Measurements from ENCODE around the gene SUDS3. TPM values are rescaled to one million over a fixed set of nuclear protein-coding genes. Genes with fewer than 3 reads are reported as not detected.

The SUDS3 gene
- polyA plus RNA-seq, 3 donors: 8.2 to 15.6 (median 9.1) TPM

DNA sequence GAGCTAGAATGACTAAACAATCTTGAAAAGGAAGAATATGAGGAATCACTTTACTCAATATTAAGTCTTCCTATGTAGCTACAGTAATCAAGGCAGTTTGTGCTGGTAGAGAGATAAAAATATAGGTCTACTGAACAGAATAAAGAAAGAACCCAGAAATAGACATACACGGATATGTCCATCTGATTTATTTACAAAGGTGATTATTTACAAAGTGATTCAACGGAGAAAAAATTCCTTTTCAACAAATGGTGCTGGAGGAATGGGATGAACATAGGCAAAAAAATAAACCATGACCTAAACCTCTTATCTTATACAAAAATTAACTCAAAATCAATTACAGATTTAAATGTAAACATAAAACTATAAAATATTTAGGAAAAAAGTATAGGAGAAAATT is 40.2 kb upstream of the SUDS3 start:
- intact Hi-C loops (cut with micrococcal nuclease): no loop called here
- H3K36me3 Mint-ChIP-seq: peaks cover 5 to 11% of the 10 kb centered on the region in 2 donors
- no CpG with 5 or more reads among the region's 2 CpGs for WGBS (ENCODE audit: insufficient coverage)

DNA sequence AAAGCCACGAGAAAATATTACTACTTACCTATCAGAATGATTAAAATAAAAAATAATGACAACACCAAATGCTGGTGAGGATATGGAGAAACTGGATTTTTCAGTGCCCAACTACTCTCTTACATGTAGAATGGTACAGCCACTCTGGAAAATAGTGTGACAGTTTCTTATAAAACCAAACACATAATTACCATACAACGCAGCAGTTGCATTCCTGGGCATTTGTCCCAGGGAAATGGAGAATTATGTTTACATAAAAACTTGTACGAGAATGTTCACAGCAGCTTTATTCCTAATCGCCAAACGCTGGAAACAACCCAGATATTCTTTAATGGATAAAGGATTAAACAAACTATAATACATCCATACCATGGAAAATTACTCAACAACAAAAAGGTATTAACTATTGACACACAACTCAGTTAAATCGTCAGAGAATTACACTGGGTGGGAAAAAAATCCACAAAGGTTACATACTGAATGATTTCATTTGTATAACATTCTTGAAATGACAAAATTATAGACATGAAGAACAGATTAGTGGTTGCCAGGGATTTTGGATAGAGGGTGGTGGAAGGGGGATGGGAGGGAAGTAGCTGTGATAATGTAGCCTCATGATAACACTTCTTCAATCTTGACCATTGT is 39.0 kb upstream of the SUDS3 start:
- no CpG with 5 or more reads among the region's 6 CpGs for WGBS (ENCODE audit: insufficient coverage)
- H3K27ac Mint-ChIP-seq: peak overlapping the region in 3 of 7 donors; percentile 11 to 32 (median 22)

More for the DNA sequence above, 40.2 kb upstream of the SUDS3 start:
- no peak overlapping the region for H3K9ac ChIP-seq (ENCODE audit: insufficient read depth, low read length, poor library complexity, severe bottlenecking)
- H3K36me3 ChIP-seq (replicated peaks in 1 of 2; ENCODE audit: control insufficient read depth in 1 of 2, insufficient read depth in 2 of 2, low read length in 2 of 2): no peaks in the 10 kb centered on the region
- H3K27ac ChIP-seq (ENCODE audit: low read depth in 1 of 2, low read length in 2 of 2): peak overlapping the region in 1 of 2 donors; percentile 34
- peaks cover 97% of the 10 kb centered on the region for H4K20me1 ChIP-seq (ENCODE audit: insufficient read depth, low read length)
- peak overlapping the region in 1 of 7 donors; percentile 50 for H3K27ac Mint-ChIP-seq
- H3K27me3 ChIP-seq (ENCODE audit: control insufficient read depth in 2 of 2, insufficient read depth in 2 of 2, low read length in 2 of 2): no peaks in the 10 kb centered on the region
- H3K4me3 ChIP-seq (replicated peaks in 1 of 3; ENCODE audit: low read depth in 2 of 3, low read length in 3 of 3): no peak overlapping the region
- DNase-seq: no peak
- peaks cover 0 to 3% (median 0%) of the 10 kb centered on the region in 3 donors for H3K27me3 Mint-ChIP-seq (ENCODE audit: low read depth in 3 of 3)
- peaks cover 56% of the 10 kb centered on the region for H3K4me1 Mint-ChIP-seq
- H3K9me3 ChIP-seq (replicated peaks in 1 of 2; ENCODE audit: control insufficient read depth in 1 of 2, insufficient read depth in 1 of 2, low read length in 2 of 2): no peaks in the 10 kb centered on the region
- no peak overlapping the region for H3K4me3 Mint-ChIP-seq
- H3K4me2 ChIP-seq (replicated peaks; ENCODE audit: extremely low read depth, low read length, poor library complexity, severe bottlenecking): no peak overlapping the region
- TF ChIP-seq, protein P1, sequence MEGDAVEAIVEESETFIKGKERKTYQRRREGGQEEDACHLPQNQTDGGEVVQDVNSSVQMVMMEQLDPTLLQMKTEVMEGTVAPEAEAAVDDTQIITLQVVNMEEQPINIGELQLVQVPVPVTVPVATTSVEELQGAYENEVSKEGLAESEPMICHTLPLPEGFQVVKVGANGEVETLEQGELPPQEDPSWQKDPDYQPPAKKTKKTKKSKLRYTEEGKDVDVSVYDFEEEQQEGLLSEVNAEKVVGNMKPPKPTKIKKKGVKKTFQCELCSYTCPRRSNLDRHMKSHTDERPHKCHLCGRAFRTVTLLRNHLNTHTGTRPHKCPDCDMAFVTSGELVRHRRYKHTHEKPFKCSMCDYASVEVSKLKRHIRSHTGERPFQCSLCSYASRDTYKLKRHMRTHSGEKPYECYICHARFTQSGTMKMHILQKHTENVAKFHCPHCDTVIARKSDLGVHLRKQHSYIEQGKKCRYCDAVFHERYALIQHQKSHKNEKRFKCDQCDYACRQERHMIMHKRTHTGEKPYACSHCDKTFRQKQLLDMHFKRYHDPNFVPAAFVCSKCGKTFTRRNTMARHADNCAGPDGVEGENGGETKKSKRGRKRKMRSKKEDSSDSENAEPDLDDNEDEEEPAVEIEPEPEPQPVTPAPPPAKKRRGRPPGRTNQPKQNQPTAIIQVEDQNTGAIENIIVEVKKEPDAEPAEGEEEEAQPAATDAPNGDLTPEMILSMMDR (IDR thresholded peaks at IDR 0.05): no peak
- H3K79me2 ChIP-seq (ENCODE audit: insufficient read depth, low read length): peaks cover 100% of the 10 kb centered on the region
- H3K4me1 ChIP-seq (ENCODE audit: control insufficient read depth in 1 of 2, insufficient read depth in 2 of 2, low read length in 2 of 2): peaks cover 28 to 43% of the 10 kb centered on the region in 2 donors
- no peak overlapping the region for H2AFZ ChIP-seq (ENCODE audit: insufficient read depth, low read depth, low read length, poor library complexity, severe bottlenecking)
- H3K9me3 Mint-ChIP-seq: no peaks in the 10 kb centered on the region

More for the DNA sequence above, 39.0 kb upstream of the SUDS3 start:
- Histone ChIP-seq H3K9me3 (replicated peaks in 1 of 2; ENCODE audit: control insufficient read depth in 1 of 2, insufficient read depth in 1 of 2, low read length in 2 of 2) (no peaks in the 10 kb centered on the region), H3K36me3 (replicated peaks in 1 of 2; ENCODE audit: control insufficient read depth in 1 of 2, insufficient read depth in 2 of 2, low read length in 2 of 2) (no peaks in the 10 kb centered on the region), H3K79me2 (ENCODE audit: insufficient read depth, low read length) (peaks cover 100% of the 10 kb centered on the region), H3K27ac (ENCODE audit: low read depth in 1 of 2, low read length in 2 of 2) (no peak overlapping the region), H3K27me3 (ENCODE audit: control insufficient read depth in 2 of 2, insufficient read depth in 2 of 2, low read length in 2 of 2) (no peaks in the 10 kb centered on the region), H3K4me1 (ENCODE audit: control insufficient read depth in 1 of 2, insufficient read depth in 2 of 2, low read length in 2 of 2) (peaks cover 18 to 32% of the 10 kb centered on the region in 2 donors), H3K9ac (ENCODE audit: insufficient read depth, low read length, poor library complexity, severe bottlenecking) (no peak overlapping the region), H3K4me2 (replicated peaks; ENCODE audit: extremely low read depth, low read length, poor library complexity, severe bottlenecking) (no peak overlapping the region), H4K20me1 (ENCODE audit: insufficient read depth, low read length) (peaks cover 99% of the 10 kb centered on the region), H3K4me3 (replicated peaks in 1 of 3; ENCODE audit: low read depth in 2 of 3, low read length in 3 of 3) (no peak overlapping the region), H2AFZ (ENCODE audit: insufficient read depth, low read depth, low read length, poor library complexity, severe bottlenecking) (no peak overlapping the region)
- peaks cover 5 to 11% of the 10 kb centered on the region in 2 donors for H3K36me3 Mint-ChIP-seq
- DNase-seq: no peak
- no peak overlapping the region for H3K4me3 Mint-ChIP-seq
- intact Hi-C loops (cut with micrococcal nuclease): no loop called here
- TF ChIP-seq, protein P1 (IDR thresholded peaks at IDR 0.05): no peak
- no peaks in the 10 kb centered on the region for H3K9me3 Mint-ChIP-seq
- H3K4me1 Mint-ChIP-seq: peaks cover 50% of the 10 kb centered on the region
- H3K27me3 Mint-ChIP-seq (ENCODE audit: low read depth in 3 of 3): peaks cover 0 to 3% (median 0%) of the 10 kb centered on the region in 3 donors

Measured in CD14-positive monocyte (primary cell).